Measurements from ENCODE around the gene NUDT7. TPM values are rescaled to one million over a fixed set of nuclear protein-coding genes. Genes with fewer than 3 reads are reported as not detected.

NUDT7 gene
- total and polyA plus RNA-seq, 2 donors from 2014 or later: 7.6 to 43.8 TPM

- FAIRE-seq (no peak), DNase-seq (no peak)
- Histone ChIP-seq H3K4me3 (ENCODE audit: low read length in 3 of 3) (no peak overlapping the region), H3K36me3 (ENCODE audit: control insufficient read depth in 2 of 3, insufficient read depth in 3 of 3, low read length in 3 of 3) (no peaks in the 10 kb centered on the region), H3K27ac (ENCODE audit: low read depth in 2 of 2, low read length in 2 of 2) (no peak overlapping the region), H3K9me3 (ENCODE audit: control insufficient read depth in 2 of 3, insufficient read depth in 1 of 3, low read length in 3 of 3) (no peaks in the 10 kb centered on the region), H3K27me3 (ENCODE audit: control insufficient read depth, insufficient read depth, low read length) (no peaks in the 10 kb centered on the region), H3K4me1 (ENCODE audit: control insufficient read depth in 2 of 3, insufficient read depth in 2 of 3, low read depth in 1 of 3, low read length in 3 of 3) (no peaks in the 10 kb centered on the region), H3K9ac (ENCODE audit: low read length in 3 of 3) (no peak overlapping the region)
- TF ChIP-seq CTCF (IDR thresholded peaks at IDR 0.05; ENCODE audit: borderline replicate concordance, extremely low read depth, insufficient read depth): no peak
- intact Hi-C loops (cut with DNase I): no loop called here
Observed at GRCh38 chr16:77682586-77682985, 39.7 kb upstream of the NUDT7 start.

DNA sequence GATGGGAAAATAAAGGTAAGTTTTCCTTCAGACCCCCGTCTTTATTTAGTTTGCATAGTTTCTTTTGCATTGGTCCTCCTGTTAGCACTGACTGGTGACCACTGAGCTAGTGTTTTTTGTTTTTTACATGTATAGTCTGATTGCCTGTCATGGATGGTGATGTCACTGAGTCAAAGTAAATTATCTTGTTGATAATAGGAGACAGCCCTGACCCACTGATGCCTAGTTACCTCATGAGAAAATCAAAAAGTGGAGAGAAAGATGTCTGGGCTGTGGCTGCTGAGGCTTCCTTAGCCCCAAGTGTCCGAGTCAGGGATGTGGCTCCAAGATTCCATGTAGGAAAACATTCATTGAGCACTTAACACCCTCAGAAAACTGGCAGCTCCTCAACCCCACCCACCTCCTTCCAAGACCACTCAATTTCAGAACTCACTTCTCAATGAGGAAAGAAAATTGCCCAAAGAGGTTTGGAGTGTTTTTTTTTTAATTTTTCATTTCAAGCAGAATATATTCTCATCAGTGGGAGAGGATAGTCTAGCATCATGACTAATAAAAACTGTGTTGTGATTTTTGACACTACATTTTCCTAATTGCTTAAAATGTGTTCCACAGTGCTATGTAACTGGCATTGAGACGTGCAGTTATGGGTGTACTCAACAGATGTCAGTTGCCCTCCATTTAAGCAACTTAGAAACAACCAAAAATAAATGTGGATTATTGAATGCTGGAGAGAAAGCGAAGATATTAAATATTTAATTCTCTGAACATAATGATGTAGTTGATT is 38.7 kb upstream of the NUDT7 start:
- Histone ChIP-seq H3K4me1 (ENCODE audit: control insufficient read depth in 2 of 3, insufficient read depth in 2 of 3, low read depth in 1 of 3, low read length in 3 of 3) (no peaks in the 10 kb centered on the region), H3K4me3 (ENCODE audit: low read length in 3 of 3) (no peak overlapping the region), H3K27me3 (ENCODE audit: control insufficient read depth, insufficient read depth, low read length) (no peaks in the 10 kb centered on the region), H3K27ac (ENCODE audit: low read depth in 2 of 2, low read length in 2 of 2) (no peak overlapping the region), H3K9ac (ENCODE audit: low read length in 3 of 3) (no peak overlapping the region), H3K9me3 (ENCODE audit: control insufficient read depth in 2 of 3, insufficient read depth in 1 of 3, low read length in 3 of 3) (no peaks in the 10 kb centered on the region), H3K36me3 (ENCODE audit: control insufficient read depth in 2 of 3, insufficient read depth in 3 of 3, low read length in 3 of 3) (no peaks in the 10 kb centered on the region)
- no peak for FAIRE-seq
- DNase-seq: no peak
- intact Hi-C loops (cut with DNase I): no loop called here
- TF ChIP-seq CTCF (IDR thresholded peaks at IDR 0.05; ENCODE audit: borderline replicate concordance, extremely low read depth, insufficient read depth): no peak

GRCh38 chr16:77684181-77684526 is 38.2 kb upstream of the NUDT7 start:
- FAIRE-seq (no peak), DNase-seq (no peak)
- Histone ChIP-seq H3K4me3 (ENCODE audit: low read length in 3 of 3) (no peak overlapping the region), H3K4me1 (ENCODE audit: control insufficient read depth in 2 of 3, insufficient read depth in 2 of 3, low read depth in 1 of 3, low read length in 3 of 3) (no peaks in the 10 kb centered on the region), H3K27ac (ENCODE audit: low read depth in 2 of 2, low read length in 2 of 2) (no peak overlapping the region), H3K36me3 (ENCODE audit: control insufficient read depth in 2 of 3, insufficient read depth in 3 of 3, low read length in 3 of 3) (no peaks in the 10 kb centered on the region), H3K9ac (ENCODE audit: low read length in 3 of 3) (no peak overlapping the region), H3K27me3 (ENCODE audit: control insufficient read depth, insufficient read depth, low read length) (no peaks in the 10 kb centered on the region), H3K9me3 (ENCODE audit: control insufficient read depth in 2 of 3, insufficient read depth in 1 of 3, low read length in 3 of 3) (no peaks in the 10 kb centered on the region)
- no peak for TF ChIP-seq CTCF (IDR thresholded peaks at IDR 0.05; ENCODE audit: borderline replicate concordance, extremely low read depth, insufficient read depth)
- intact Hi-C loops (cut with DNase I): no loop called here

- intact Hi-C loops (cut with DNase I): no loop called here
- DNase-seq: no peak
- Histone ChIP-seq H3K27ac (ENCODE audit: low read depth in 2 of 2, low read length in 2 of 2) (no peak overlapping the region), H3K9me3 (ENCODE audit: control insufficient read depth in 2 of 3, insufficient read depth in 1 of 3, low read length in 3 of 3) (no peaks in the 10 kb centered on the region), H3K4me3 (ENCODE audit: low read length in 3 of 3) (no peak overlapping the region), H3K9ac (ENCODE audit: low read length in 3 of 3) (no peak overlapping the region), H3K4me1 (ENCODE audit: control insufficient read depth in 2 of 3, insufficient read depth in 2 of 3, low read depth in 1 of 3, low read length in 3 of 3) (no peaks in the 10 kb centered on the region), H3K27me3 (ENCODE audit: control insufficient read depth, insufficient read depth, low read length) (no peaks in the 10 kb centered on the region), H3K36me3 (ENCODE audit: control insufficient read depth in 2 of 3, insufficient read depth in 3 of 3, low read length in 3 of 3) (no peaks in the 10 kb centered on the region)
- FAIRE-seq: no peak
- TF ChIP-seq CTCF (IDR thresholded peaks at IDR 0.05; ENCODE audit: borderline replicate concordance, extremely low read depth, insufficient read depth): no peak
Observed at GRCh38 chr16:77686385-77686784, 35.9 kb upstream of the NUDT7 start.
